ENCODE measurements around the gene G6PD. TPM values are rescaled to one million over a fixed set of nuclear protein-coding genes. Genes with fewer than 3 reads are reported as not detected.
A peak's percentile ranks its signal among the peaks of the same experiment; 100 is the strongest.

The G6PD gene
- total RNA-seq, 1 experiment from 2014 or later: 180 TPM

DNA sequence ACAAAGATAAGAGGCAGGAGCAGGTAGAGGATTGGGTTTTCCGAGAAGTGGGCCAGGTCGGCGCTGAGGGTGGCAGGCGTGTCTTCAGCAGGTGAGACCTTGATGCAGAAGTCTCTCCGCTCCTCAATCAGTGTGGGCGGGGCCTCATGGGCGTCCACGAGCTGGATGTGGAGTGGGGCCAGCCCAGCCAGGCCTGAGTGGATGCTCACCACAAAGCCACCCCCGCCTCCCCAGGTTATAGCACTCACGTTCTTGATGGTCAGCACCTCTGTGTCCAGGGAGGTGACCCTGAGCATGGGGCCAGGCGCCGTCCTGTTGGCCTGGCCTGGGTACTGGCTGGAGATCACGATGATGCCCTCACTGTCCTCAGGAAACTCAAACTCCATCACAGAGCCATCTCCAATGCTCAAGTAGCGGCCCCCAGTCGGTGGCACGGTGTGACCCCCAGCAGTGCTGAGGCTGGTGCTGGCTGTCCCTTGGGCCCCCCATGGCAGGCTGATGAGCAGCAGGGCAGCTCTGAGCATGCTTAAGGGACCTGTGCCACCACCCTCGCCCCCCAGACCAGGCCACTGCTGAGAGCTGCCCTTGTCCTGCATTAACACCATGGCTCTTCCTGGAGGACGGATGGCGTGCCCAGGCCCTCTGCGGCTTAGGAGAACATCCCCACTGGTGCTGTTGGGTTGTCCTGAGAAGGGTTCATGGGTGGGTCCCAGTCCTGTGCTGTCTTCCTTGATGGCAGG lies 58.1 kb downstream of the G6PD start:
- no peaks in the 10 kb centered on the region for H3K9me3 Mint-ChIP-seq (ENCODE audit: low read depth, unreplicated experiment)
- TF ChIP-seq, protein P1, sequence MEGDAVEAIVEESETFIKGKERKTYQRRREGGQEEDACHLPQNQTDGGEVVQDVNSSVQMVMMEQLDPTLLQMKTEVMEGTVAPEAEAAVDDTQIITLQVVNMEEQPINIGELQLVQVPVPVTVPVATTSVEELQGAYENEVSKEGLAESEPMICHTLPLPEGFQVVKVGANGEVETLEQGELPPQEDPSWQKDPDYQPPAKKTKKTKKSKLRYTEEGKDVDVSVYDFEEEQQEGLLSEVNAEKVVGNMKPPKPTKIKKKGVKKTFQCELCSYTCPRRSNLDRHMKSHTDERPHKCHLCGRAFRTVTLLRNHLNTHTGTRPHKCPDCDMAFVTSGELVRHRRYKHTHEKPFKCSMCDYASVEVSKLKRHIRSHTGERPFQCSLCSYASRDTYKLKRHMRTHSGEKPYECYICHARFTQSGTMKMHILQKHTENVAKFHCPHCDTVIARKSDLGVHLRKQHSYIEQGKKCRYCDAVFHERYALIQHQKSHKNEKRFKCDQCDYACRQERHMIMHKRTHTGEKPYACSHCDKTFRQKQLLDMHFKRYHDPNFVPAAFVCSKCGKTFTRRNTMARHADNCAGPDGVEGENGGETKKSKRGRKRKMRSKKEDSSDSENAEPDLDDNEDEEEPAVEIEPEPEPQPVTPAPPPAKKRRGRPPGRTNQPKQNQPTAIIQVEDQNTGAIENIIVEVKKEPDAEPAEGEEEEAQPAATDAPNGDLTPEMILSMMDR (IDR thresholded peaks at IDR 0.05; ENCODE audit: unreplicated experiment): no peak
- DNase-seq: no peak
- H3K4me3 Mint-ChIP-seq (ENCODE audit: low read depth, unreplicated experiment): peak overlapping the region; percentile 80
- CTCF ChIA-PET: no interaction called here
- peaks cover 11% of the 10 kb centered on the region for H3K4me1 Mint-ChIP-seq (ENCODE audit: low read depth, unreplicated experiment)
- BruUV-seq (replicated peaks): no TSS peak
- peaks cover 62% of the 10 kb centered on the region for H3K36me3 Mint-ChIP-seq (ENCODE audit: insufficient read depth, unreplicated experiment)
- H3K27ac Mint-ChIP-seq (ENCODE audit: unreplicated experiment): no peak overlapping the region
- intact Hi-C loops (cut with micrococcal nuclease; ENCODE audit: unreplicated experiment): no loop called here
- no peaks in the 10 kb centered on the region for H3K27me3 Mint-ChIP-seq (ENCODE audit: unreplicated experiment)

DNA sequence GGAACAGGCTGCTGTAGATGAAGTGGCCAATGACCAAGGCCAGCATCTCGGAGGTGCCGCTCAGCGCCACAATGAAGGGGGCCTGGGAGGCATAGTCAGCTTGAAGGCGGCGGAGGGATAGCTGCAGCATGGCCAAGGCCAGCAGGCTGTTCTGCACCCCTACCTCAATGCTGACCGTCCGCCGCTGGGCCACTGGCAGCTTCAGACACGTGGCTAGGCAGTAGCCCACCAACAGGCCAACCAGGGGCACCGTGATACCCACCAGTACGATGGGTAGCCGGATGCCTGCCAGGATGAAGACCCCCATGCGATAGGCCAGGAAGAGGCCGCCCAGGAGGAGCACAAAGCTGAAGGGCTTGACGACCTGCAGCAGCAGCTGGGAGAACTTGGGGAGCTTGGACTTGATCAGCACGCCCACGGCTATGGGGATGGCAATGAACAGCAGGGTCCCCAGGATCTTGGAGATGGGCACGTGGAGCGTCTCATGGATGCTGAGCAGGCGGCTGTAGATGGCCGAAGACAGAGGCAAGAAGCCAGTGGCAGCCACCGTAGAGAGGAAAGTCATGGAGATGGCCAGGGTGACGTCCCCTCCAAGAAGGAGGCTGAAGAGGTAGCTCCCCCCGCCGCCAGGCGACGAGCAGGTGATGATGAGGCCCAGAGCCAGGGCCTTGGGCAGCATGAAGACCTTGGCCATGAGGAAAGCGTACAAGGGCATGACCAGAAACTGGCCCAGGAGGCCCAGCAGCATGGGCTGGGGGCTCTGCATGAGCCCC lies 58.9 kb downstream of the G6PD start:
- H3K9me3 Mint-ChIP-seq (ENCODE audit: low read depth, unreplicated experiment): no peaks in the 10 kb centered on the region
- peak overlapping the region; percentile 80 for H3K4me3 Mint-ChIP-seq (ENCODE audit: low read depth, unreplicated experiment)
- TF ChIP-seq, protein P1 (IDR thresholded peaks at IDR 0.05; ENCODE audit: unreplicated experiment): no peak
- H3K27ac Mint-ChIP-seq (ENCODE audit: unreplicated experiment): no peak overlapping the region
- no peak for DNase-seq
- no peaks in the 10 kb centered on the region for H3K27me3 Mint-ChIP-seq (ENCODE audit: unreplicated experiment)
- peaks cover 11% of the 10 kb centered on the region for H3K4me1 Mint-ChIP-seq (ENCODE audit: low read depth, unreplicated experiment)
- CTCF ChIA-PET: interaction anchor here (1.5 kb wide), 1 partner anchor 10 kb away, joined by 3 read pairs; no protein-coding TSS in a partner anchor
- BruUV-seq (replicated peaks): no TSS peak
- intact Hi-C loops (cut with micrococcal nuclease; ENCODE audit: unreplicated experiment): no loop called here
- H3K36me3 Mint-ChIP-seq (ENCODE audit: insufficient read depth, unreplicated experiment): peaks cover 69% of the 10 kb centered on the region

DNA sequence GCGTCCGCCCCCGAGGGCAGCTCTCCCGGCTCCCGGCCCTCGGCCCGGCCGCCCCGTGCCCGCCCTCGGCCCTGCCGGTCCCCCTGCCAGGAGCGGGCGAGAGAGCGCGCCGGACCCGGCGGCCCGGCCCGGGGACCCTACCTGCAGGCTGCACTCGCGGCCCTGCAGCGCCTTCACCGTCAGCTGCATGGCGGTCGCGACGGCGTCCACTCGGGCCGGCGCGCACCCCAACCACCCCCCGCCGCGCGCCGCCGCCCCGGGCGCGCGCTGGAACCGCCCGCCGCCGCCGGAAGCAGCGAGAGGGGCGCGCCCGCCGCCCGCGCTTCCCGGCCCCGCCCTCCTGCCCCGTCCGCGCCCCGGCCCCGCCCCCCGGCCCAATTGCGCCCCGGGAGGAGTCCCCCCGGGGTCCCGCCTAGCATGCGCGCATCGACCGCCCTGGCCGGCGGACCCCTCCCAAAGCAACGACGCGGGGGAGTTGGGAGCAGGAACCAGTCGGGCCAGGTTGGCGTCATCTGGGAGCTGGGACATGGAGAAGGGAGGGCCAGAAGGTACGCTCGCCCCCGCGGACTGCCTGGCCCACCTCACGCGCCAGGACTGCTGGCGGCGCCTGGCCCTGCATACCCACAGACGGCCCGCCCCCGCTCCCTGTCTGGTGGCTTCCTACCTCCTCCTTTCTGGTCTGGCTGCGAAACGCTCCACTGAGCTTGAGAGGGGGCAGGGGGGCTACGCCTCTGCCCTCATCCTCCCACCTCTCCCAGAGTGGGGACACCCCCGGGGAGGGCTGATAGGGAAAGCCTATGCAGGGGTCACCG lies 60.0 kb downstream of the G6PD start, which contains the start of gene UBL4A:
Gene UBL4A, minus strand, starts transcription at position 220 of the 812 bp plus-strand sequence. Its CDS starts 31 bp downstream, at position 189.
- Mint-ChIP-seq H3K4me3 (ENCODE audit: low read depth, unreplicated experiment) (peak within 1 kb of the TSS; percentile 68), H3K9me3 (ENCODE audit: low read depth, unreplicated experiment) (no peaks in the 10 kb centered on the region), H3K4me1 (ENCODE audit: low read depth, unreplicated experiment) (peaks cover 11% of the 10 kb centered on the region), H3K27ac (ENCODE audit: unreplicated experiment) (peak within 1 kb of the TSS; percentile 63), H3K36me3 (ENCODE audit: insufficient read depth, unreplicated experiment) (peaks cover 72% of the 10 kb centered on the region), H3K27me3 (ENCODE audit: unreplicated experiment) (no peaks in the 10 kb centered on the region)
- BruUV-seq (replicated peaks): no TSS peak
- DNase-seq: peak; percentile 78
- CTCF ChIA-PET: interaction anchor here (0.8 to 1.5 kb wide), 3 partner anchors 11 to 30 kb away, joined by 3 read pairs; no protein-coding TSS in a partner anchor
- TF ChIP-seq, protein P1 (IDR thresholded peaks at IDR 0.05; ENCODE audit: unreplicated experiment): no peak
- intact Hi-C loops (cut with micrococcal nuclease; ENCODE audit: unreplicated experiment): no loop called here

DNA sequence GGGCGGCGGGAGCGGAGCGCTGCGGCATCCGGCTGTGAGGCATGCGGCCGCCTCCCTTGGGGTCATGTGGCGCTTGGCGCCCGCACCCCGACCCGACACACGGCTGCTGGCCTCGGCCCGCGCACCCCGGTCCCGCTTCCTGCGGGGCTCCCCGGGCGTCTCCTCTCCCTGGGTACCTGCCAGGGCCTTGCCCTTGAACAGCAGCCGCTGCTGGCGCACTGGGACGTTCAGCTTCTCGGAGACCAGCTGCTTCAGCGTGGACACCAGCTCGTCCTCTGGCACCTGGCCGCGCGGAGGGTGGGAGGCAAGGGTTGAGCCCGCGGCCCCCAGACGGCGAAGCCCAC lies 60.6 kb downstream of the G6PD start:
- H3K27ac Mint-ChIP-seq (ENCODE audit: unreplicated experiment): no peak overlapping the region
- peaks cover 67% of the 10 kb centered on the region for H3K36me3 Mint-ChIP-seq (ENCODE audit: insufficient read depth, unreplicated experiment)
- intact Hi-C loops (cut with micrococcal nuclease; ENCODE audit: unreplicated experiment): no loop called here
- H3K27me3 Mint-ChIP-seq (ENCODE audit: unreplicated experiment): no peaks in the 10 kb centered on the region
- peaks cover 11% of the 10 kb centered on the region for H3K4me1 Mint-ChIP-seq (ENCODE audit: low read depth, unreplicated experiment)
- peak overlapping the region; percentile 68 for H3K4me3 Mint-ChIP-seq (ENCODE audit: low read depth, unreplicated experiment)
- BruUV-seq (replicated peaks): no TSS peak
- H3K9me3 Mint-ChIP-seq (ENCODE audit: low read depth, unreplicated experiment): no peaks in the 10 kb centered on the region
- peak; percentile 39 for DNase-seq
- TF ChIP-seq, protein P1 (IDR thresholded peaks at IDR 0.05; ENCODE audit: unreplicated experiment): no peak
- CTCF ChIA-PET: interaction anchor here (0.8 to 0.9 kb wide), 2 partner anchors 14 to 31 kb away, joined by 3 read pairs; no protein-coding TSS in a partner anchor

Measured in Calu3 (cell line).